ENCODE measurements around the gene TMC2. TPM values are rescaled to one million over a fixed set of nuclear protein-coding genes. Genes with fewer than 3 reads are reported as not detected.

TMC2 gene
- total RNA-seq, 1 donor from 2014 or later = not detected

DNA sequence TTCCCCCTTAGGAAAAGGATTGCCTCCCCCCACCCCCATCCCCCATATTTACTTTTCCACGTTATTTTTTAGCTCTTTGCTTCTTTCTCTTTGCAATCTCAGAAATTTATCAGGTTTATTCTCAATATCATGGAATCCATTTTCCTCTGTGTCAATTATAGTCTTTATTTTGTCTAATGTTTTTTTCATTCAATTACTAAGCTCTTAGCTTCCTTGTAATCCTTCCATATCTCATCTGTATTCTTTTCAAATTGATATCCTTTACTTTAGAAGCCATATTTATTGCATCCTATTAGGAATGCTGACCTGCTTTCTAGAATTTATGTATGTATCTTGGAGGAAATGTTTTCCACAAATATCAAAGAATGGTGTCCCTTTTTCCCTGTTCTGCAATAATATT, 39.3 kb downstream of the TMC2 start:
- Histone ChIP-seq H3K27me3 (ENCODE audit: control insufficient read depth in 3 of 3, insufficient read depth in 3 of 3, low read length in 3 of 3) (peaks cover 0 to 10% (median 1%) of the 10 kb centered on the region in 3 donors), H3K4me3 (ENCODE audit: low read length in 3 of 3) (no peak overlapping the region), H3K36me3 (ENCODE audit: control insufficient read depth in 3 of 3, insufficient read depth in 3 of 3, low read length in 3 of 3) (no peaks in the 10 kb centered on the region), H3K4me1 (ENCODE audit: control insufficient read depth in 3 of 3, insufficient read depth in 3 of 3, low read length in 3 of 3) (no peaks in the 10 kb centered on the region), H3K9me3 (ENCODE audit: control insufficient read depth in 3 of 3, low read length in 3 of 3) (no peaks in the 10 kb centered on the region), H3K27ac (ENCODE audit: low read depth, low read length) (no peak overlapping the region), H3K9ac (ENCODE audit: low read depth in 1 of 3, low read length in 3 of 3) (no peak overlapping the region)

- Histone ChIP-seq H3K36me3 (ENCODE audit: control insufficient read depth in 3 of 3, insufficient read depth in 3 of 3, low read length in 3 of 3) (no peaks in the 10 kb centered on the region), H3K27ac (ENCODE audit: low read depth, low read length) (no peak overlapping the region), H3K27me3 (ENCODE audit: control insufficient read depth in 3 of 3, insufficient read depth in 3 of 3, low read length in 3 of 3) (peaks cover 0 to 10% (median 0%) of the 10 kb centered on the region in 3 donors), H3K9me3 (ENCODE audit: control insufficient read depth in 3 of 3, low read length in 3 of 3) (no peaks in the 10 kb centered on the region), H3K9ac (ENCODE audit: low read depth in 1 of 3, low read length in 3 of 3) (no peak overlapping the region), H3K4me3 (ENCODE audit: low read length in 3 of 3) (no peak overlapping the region), H3K4me1 (ENCODE audit: control insufficient read depth in 3 of 3, insufficient read depth in 3 of 3, low read length in 3 of 3) (no peaks in the 10 kb centered on the region)
Observed at GRCh38 chr20:2576317-2576727, 39.9 kb downstream of the TMC2 start.

GRCh38 chr20:2578475-2579192, 42.3 kb downstream of the TMC2 start:
- H3K4me3 ChIP-seq (ENCODE audit: low read length in 3 of 3) = no peak overlapping the region
- no peaks in the 10 kb centered on the region for H3K4me1 ChIP-seq (ENCODE audit: control insufficient read depth in 3 of 3, insufficient read depth in 3 of 3, low read length in 3 of 3)
- H3K27me3 ChIP-seq (ENCODE audit: control insufficient read depth in 3 of 3, insufficient read depth in 3 of 3, low read length in 3 of 3) = peaks cover 0 to 5% (median 0%) of the 10 kb centered on the region in 3 donors
- no peaks in the 10 kb centered on the region for H3K36me3 ChIP-seq (ENCODE audit: control insufficient read depth in 3 of 3, insufficient read depth in 3 of 3, low read length in 3 of 3)
- no peak overlapping the region for H3K9ac ChIP-seq (ENCODE audit: low read depth in 1 of 3, low read length in 3 of 3)
- no peaks in the 10 kb centered on the region for H3K9me3 ChIP-seq (ENCODE audit: control insufficient read depth in 3 of 3, low read length in 3 of 3)
- H3K27ac ChIP-seq (ENCODE audit: low read depth, low read length) = no peak overlapping the region

- no peaks in the 10 kb centered on the region for H3K4me1 ChIP-seq (ENCODE audit: control insufficient read depth in 3 of 3, insufficient read depth in 3 of 3, low read length in 3 of 3)
- H3K9ac ChIP-seq (ENCODE audit: low read depth in 1 of 3, low read length in 3 of 3) = no peak overlapping the region
- H3K27ac ChIP-seq (ENCODE audit: low read depth, low read length) = no peak overlapping the region
Observed at GRCh38 chr20:2585811-2586210, 49.4 kb downstream of the TMC2 start.

DNA sequence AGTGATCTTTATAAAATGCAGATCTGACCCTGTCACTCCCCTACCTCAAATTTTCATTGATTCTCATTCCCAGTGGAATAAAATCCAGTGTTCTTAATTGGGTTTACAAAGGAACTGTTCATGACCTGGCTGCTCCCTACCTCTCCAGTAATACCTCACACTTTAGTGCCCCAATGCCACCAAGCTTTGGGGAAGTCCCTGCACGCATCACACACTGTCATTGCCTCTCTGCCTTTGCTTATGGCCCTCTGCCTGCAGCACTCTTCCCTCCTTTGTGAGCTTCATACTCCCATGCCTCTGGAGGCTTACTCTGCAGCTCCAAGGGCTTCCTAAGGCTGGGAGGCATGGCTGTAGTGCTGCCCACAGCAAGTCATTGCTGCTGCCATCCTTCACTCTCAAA, 57.4 kb downstream of the TMC2 start:
- Histone ChIP-seq H3K4me1 (ENCODE audit: control insufficient read depth in 3 of 3, insufficient read depth in 3 of 3, low read length in 3 of 3) (no peaks in the 10 kb centered on the region), H3K4me3 (ENCODE audit: low read length in 3 of 3) (no peak overlapping the region), H3K27me3 (ENCODE audit: control insufficient read depth in 3 of 3, insufficient read depth in 3 of 3, low read length in 3 of 3) (peaks cover 0 to 17% (median 2%) of the 10 kb centered on the region in 3 donors), H3K27ac (ENCODE audit: low read depth, low read length) (no peak overlapping the region), H3K36me3 (ENCODE audit: control insufficient read depth in 3 of 3, insufficient read depth in 3 of 3, low read length in 3 of 3) (no peaks in the 10 kb centered on the region), H3K9me3 (ENCODE audit: control insufficient read depth in 3 of 3, low read length in 3 of 3) (peaks cover 0 to 2% (median 0%) of the 10 kb centered on the region in 3 donors), H3K9ac (ENCODE audit: low read depth in 1 of 3, low read length in 3 of 3) (no peak overlapping the region)

More at GRCh38 chr20:2585811-2586210, 49.4 kb downstream of the TMC2 start:
- Histone ChIP-seq H3K36me3 (ENCODE audit: control insufficient read depth in 3 of 3, insufficient read depth in 3 of 3, low read length in 3 of 3) (no peaks in the 10 kb centered on the region), H3K9me3 (ENCODE audit: control insufficient read depth in 3 of 3, low read length in 3 of 3) (no peaks in the 10 kb centered on the region), H3K27me3 (ENCODE audit: control insufficient read depth in 3 of 3, insufficient read depth in 3 of 3, low read length in 3 of 3) (no peaks in the 10 kb centered on the region), H3K4me3 (ENCODE audit: low read length in 3 of 3) (no peak overlapping the region)

DNA sequence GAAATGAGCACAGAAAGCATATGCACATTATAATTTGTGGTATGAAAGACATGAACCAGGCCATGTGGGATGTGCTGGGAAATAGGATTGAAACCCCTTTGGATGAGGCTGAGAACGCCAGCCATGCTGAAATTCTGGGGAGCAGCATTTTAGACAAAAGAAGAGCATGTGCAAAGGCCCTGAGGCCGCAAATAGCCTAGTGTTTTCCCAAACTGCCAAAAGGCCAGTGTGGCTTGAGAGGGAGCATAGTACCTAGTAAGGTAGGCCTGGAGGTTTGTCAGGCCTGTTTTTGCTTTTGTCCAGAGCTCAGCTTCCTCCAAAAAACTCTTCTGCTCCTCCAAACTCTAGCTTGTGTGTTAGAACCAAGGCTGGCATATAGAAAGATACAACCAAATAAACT, 58.7 kb downstream of the TMC2 start:
- H3K4me3 ChIP-seq (ENCODE audit: low read length in 3 of 3) = no peak overlapping the region
- H3K36me3 ChIP-seq (ENCODE audit: control insufficient read depth in 3 of 3, insufficient read depth in 3 of 3, low read length in 3 of 3) = no peaks in the 10 kb centered on the region
- H3K27ac ChIP-seq (ENCODE audit: low read depth, low read length) = no peak overlapping the region
- H3K9ac ChIP-seq (ENCODE audit: low read depth in 1 of 3, low read length in 3 of 3) = no peak overlapping the region
- peaks cover 0 to 21% (median 2%) of the 10 kb centered on the region in 3 donors for H3K27me3 ChIP-seq (ENCODE audit: control insufficient read depth in 3 of 3, insufficient read depth in 3 of 3, low read length in 3 of 3)
- H3K9me3 ChIP-seq (ENCODE audit: control insufficient read depth in 3 of 3, low read length in 3 of 3) = peaks cover 0 to 2% (median 0%) of the 10 kb centered on the region in 3 donors
- no peaks in the 10 kb centered on the region for H3K4me1 ChIP-seq (ENCODE audit: control insufficient read depth in 3 of 3, insufficient read depth in 3 of 3, low read length in 3 of 3)

GRCh38 chr20:2596673-2597279, 60.4 kb downstream of the TMC2 start:
- no peaks in the 10 kb centered on the region for H3K4me1 ChIP-seq (ENCODE audit: control insufficient read depth in 3 of 3, insufficient read depth in 3 of 3, low read length in 3 of 3)
- H3K27me3 ChIP-seq (ENCODE audit: control insufficient read depth in 3 of 3, insufficient read depth in 3 of 3, low read length in 3 of 3) = peaks cover 0 to 21% (median 2%) of the 10 kb centered on the region in 3 donors
- no peak overlapping the region for H3K4me3 ChIP-seq (ENCODE audit: low read length in 3 of 3)
- peaks cover 0 to 2% (median 0%) of the 10 kb centered on the region in 3 donors for H3K9me3 ChIP-seq (ENCODE audit: control insufficient read depth in 3 of 3, low read length in 3 of 3)
- H3K9ac ChIP-seq (ENCODE audit: low read depth in 1 of 3, low read length in 3 of 3) = no peak overlapping the region
- H3K27ac ChIP-seq (ENCODE audit: low read depth, low read length) = no peak overlapping the region
- no peaks in the 10 kb centered on the region for H3K36me3 ChIP-seq (ENCODE audit: control insufficient read depth in 3 of 3, insufficient read depth in 3 of 3, low read length in 3 of 3)

DNA sequence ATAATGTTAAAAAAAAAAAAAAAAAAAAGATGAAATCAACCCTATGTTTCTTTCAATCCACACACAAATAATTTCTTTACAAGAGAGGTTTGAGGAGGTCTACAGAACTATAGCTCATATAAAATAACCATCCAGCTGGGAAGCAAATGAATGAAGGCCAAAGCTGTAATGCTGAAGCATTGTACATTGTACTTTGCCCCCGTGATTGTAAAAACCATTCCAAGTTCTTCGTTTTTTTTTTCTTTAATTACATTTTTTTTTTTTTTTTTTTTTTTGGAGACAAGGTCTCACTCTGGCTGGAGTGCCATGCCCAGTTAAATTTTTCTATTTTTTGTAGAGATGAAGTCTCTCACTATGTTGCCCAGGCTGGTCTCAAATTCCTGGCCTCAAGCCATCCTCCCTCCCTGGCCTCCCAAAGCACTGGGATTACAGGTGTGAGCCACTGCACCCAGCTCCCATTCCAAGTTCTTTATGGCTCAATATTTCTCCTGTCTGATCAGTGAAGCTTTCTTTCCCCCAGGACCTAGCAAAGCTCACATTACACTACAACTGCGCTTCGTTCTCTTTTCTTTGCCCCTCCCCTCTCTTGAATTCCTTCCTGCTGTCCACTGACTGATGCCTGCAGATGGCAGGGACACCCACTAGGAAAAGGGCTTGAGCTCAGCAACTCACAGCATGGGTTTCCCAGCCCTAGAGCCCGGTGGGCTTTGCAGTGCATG, 63.1 kb downstream of the TMC2 start:
- Histone ChIP-seq H3K9me3 (ENCODE audit: control insufficient read depth in 3 of 3, low read length in 3 of 3) (peaks cover 0 to 2% (median 0%) of the 10 kb centered on the region in 3 donors), H3K4me3 (ENCODE audit: low read length in 3 of 3) (no peak overlapping the region), H3K27ac (ENCODE audit: low read depth, low read length) (no peak overlapping the region), H3K9ac (ENCODE audit: low read depth in 1 of 3, low read length in 3 of 3) (no peak overlapping the region), H3K36me3 (ENCODE audit: control insufficient read depth in 3 of 3, insufficient read depth in 3 of 3, low read length in 3 of 3) (no peaks in the 10 kb centered on the region), H3K27me3 (ENCODE audit: control insufficient read depth in 3 of 3, insufficient read depth in 3 of 3, low read length in 3 of 3) (peaks cover 0 to 13% (median 0%) of the 10 kb centered on the region in 3 donors), H3K4me1 (ENCODE audit: control insufficient read depth in 3 of 3, insufficient read depth in 3 of 3, low read length in 3 of 3) (no peaks in the 10 kb centered on the region)

GRCh38 chr20:2602046-2602735, 65.8 kb downstream of the TMC2 start:
- H3K27me3 ChIP-seq (ENCODE audit: control insufficient read depth in 3 of 3, insufficient read depth in 3 of 3, low read length in 3 of 3) = peaks cover 0 to 5% (median 0%) of the 10 kb centered on the region in 3 donors
- H3K27ac ChIP-seq (ENCODE audit: low read depth, low read length) = no peak overlapping the region
- no peaks in the 10 kb centered on the region for H3K36me3 ChIP-seq (ENCODE audit: control insufficient read depth in 3 of 3, insufficient read depth in 3 of 3, low read length in 3 of 3)
- H3K9ac ChIP-seq (ENCODE audit: low read depth in 1 of 3, low read length in 3 of 3) = no peak overlapping the region
- no peaks in the 10 kb centered on the region for H3K4me1 ChIP-seq (ENCODE audit: control insufficient read depth in 3 of 3, insufficient read depth in 3 of 3, low read length in 3 of 3)
- H3K4me3 ChIP-seq (ENCODE audit: low read length in 3 of 3) = no peak overlapping the region
- H3K9me3 ChIP-seq (ENCODE audit: control insufficient read depth in 3 of 3, low read length in 3 of 3) = peaks cover 0 to 9% (median 0%) of the 10 kb centered on the region in 3 donors
